HCT116 (cell line): ENCODE measurements around the gene FBXL14. TPM values are rescaled to one million over a fixed set of nuclear protein-coding genes. Genes with fewer than 3 reads are reported as not detected.

Experiments
- ATAC-seq: fragments of 200-7000 bp; cut with Tn5 transposase; 2 replicates; pipeline ENCODE4 v1.9.1; 2020; ENCODE audit warnings: mild to moderate bottlenecking, moderate library complexity
- BruUV-seq: library from RNA; stranded (reverse); fragments of 400-500 nt; replicated peaks from 2 replicates; lab custom pipeline; 2021; lab: Mats Ljungman, UMichigan
- CTCF ChIA-PET: fragments of 300-600 bp; sonication (Branson Sonifier 250); formaldehyde crosslinking; loops from one replicate; lab custom pipeline; 2021; ENCODE audit warnings: antibody characterized with exemption; lab: Charles Lee
- POLR2A ChIA-PET: fragments of 300-600, 350-600 bp; sonication (Branson Sonifier 250); formaldehyde crosslinking; loops from one replicate; lab custom pipeline; 2021; ENCODE audit warnings: antibody characterized with exemption; lab: Charles Lee
- RAD21 ChIA-PET, 2 experiments: fragments of 300-600 bp; sonication (Branson Sonifier 250); formaldehyde crosslinking; loops; one replicate each; lab custom pipeline; 2023; ENCODE audit warnings: low total read pairs in 2 of 2; ENCODE audit not compliant: uncharacterized antibody in 2 of 2, unreplicated experiment in 2 of 2, low non-redundant PET in 1 of 2; lab: Charles Lee
- DNase-seq: peaks from one replicate; pipeline ENCODE4 v3.0.0-alpha.2; 2010; ENCODE audit warnings: low read depth, low spot score
- H2AFZ ChIP-seq: fragments of 200-600 bp; shearing (Covaris generic), sonication (generic); 2 replicates; pipeline ENCODE4 v1.6.1; 2017; ENCODE audit warnings: low read depth, mixed run types, mixed read lengths, antibody characterized with exemption, low read length; ENCODE audit not compliant: poor library complexity, severe bottlenecking
- H3K27ac ChIP-seq: 2 replicates; pipeline ENCODE4 v1.5.1; 2012; ENCODE audit warnings: low read depth, low read length
- H3K27me3 ChIP-seq: fragments of 200-600 bp; sonication (generic); 2 replicates; pipeline ENCODE4 v1.6.1; 2016; ENCODE audit warnings: mixed run types, low read length, mixed read lengths; ENCODE audit not compliant: insufficient read depth
- H3K36me3 ChIP-seq, 2 experiments: fragments of 200-500 bp in 1 of 2; fragments of 200-600 bp in 1 of 2; sonication (Bioruptor generic) in 1 of 2; sonication (generic) in 1 of 2; 2 replicates each; pipeline versions ENCODE4 v1.5.1 to v1.6.1; 2014 to 2016; ENCODE audit warnings: low read length in 2 of 2, inconsistent platforms in 1 of 2, mixed read lengths in 1 of 2, mixed run types in 1 of 2; ENCODE audit not compliant: insufficient read depth in 2 of 2, control insufficient read depth in 1 of 2
- H3K4me1 ChIP-seq, 2 experiments: fragments of 200-600 bp in 1 of 2; sonication (generic) in 1 of 2; 2 replicates each; pipeline versions ENCODE4 v1.5.1 to v1.6.1; 2012 to 2017; ENCODE audit warnings: low read length in 2 of 2, inconsistent platforms in 1 of 2, mild to moderate bottlenecking in 1 of 2, mixed read lengths in 1 of 2, mixed run types in 1 of 2, moderate library complexity in 1 of 2; ENCODE audit not compliant: insufficient read depth in 2 of 2, control insufficient read depth in 1 of 2
- H3K4me2 ChIP-seq: fragments of 200-600 bp; sonication (generic); 2 replicates; pipeline ENCODE4 v1.6.1; 2017; ENCODE audit warnings: mixed run types, low read length, mixed read lengths
- H3K4me3 ChIP-seq, 2 experiments: fragments of 200-600 bp in 1 of 2; sonication (generic) in 1 of 2; replicated peaks in 1 of 2; 2 replicates each; pipeline ENCODE4 v1.5.1; 2011 to 2016; ENCODE audit warnings: low read length in 2 of 2, control low read depth in 1 of 2, low read depth in 1 of 2, mild to moderate bottlenecking in 1 of 2, mixed read lengths in 1 of 2, mixed run types in 1 of 2
- H3K79me2 ChIP-seq: fragments of 200-600 bp; sonication (generic); 2 replicates; pipeline ENCODE4 v1.6.1; 2017; ENCODE audit warnings: mild to moderate bottlenecking, mixed run types, low read length, moderate library complexity, mixed read lengths; ENCODE audit not compliant: insufficient read depth
- H3K9ac ChIP-seq: fragments of 200-600 bp; sonication (generic); 2 replicates; pipeline ENCODE4 v1.6.1; 2016; ENCODE audit warnings: low read length, mixed read lengths
- H3K9me2 ChIP-seq: fragments of 200-600 bp; sonication (generic), shearing (Covaris generic); 2 replicates; pipeline ENCODE4 v1.6.1; 2017; ENCODE audit warnings: mixed run types, mild to moderate bottlenecking, moderate library complexity; ENCODE audit not compliant: insufficient read depth
- H3K9me3 ChIP-seq, 2 experiments: fragments of 200-500 bp in 1 of 2; fragments of 200-600 bp in 1 of 2; sonication (Bioruptor generic) in 1 of 2; sonication (generic) in 1 of 2; 2 replicates each; pipeline ENCODE4 v1.6.1; 2014 to 2017; ENCODE audit warnings: low read length in 2 of 2, mixed read lengths in 2 of 2, inconsistent platforms in 1 of 2, low read depth in 1 of 2, mild to moderate bottlenecking in 1 of 2, mixed run types in 1 of 2, moderate library complexity in 1 of 2; ENCODE audit not compliant: control insufficient read depth in 1 of 2, insufficient read depth in 1 of 2
- H4K20me1 ChIP-seq: fragments of 200-600 bp; sonication (generic), shearing (Covaris generic); 2 replicates; pipeline ENCODE4 v1.6.1; 2017; ENCODE audit warnings: mixed run types, mild to moderate bottlenecking, moderate library complexity; ENCODE audit not compliant: insufficient read depth
- CEBPB ChIP-seq: IDR thresholded peaks from 2 replicates; pipeline ENCODE4 v1.6.1; 2012; ENCODE audit warnings: low read depth
- EGR1 ChIP-seq: IDR thresholded peaks from 2 replicates; pipeline ENCODE4 v1.6.1; 2012; ENCODE audit warnings: low read depth
- EZH2 ChIP-seq: fragments of 200-600 bp; sonication (generic); IDR thresholded peaks from 2 replicates; pipeline ENCODE4 v1.6.1; 2017; ENCODE audit warnings: antibody characterized with exemption, mixed run types
- EZH2phosphoT487 ChIP-seq: fragments of 200-600 bp; IDR thresholded peaks from 2 replicates; pipeline ENCODE4 v1.6.1; 2018; ENCODE audit warnings: antibody characterized with exemption, borderline replicate concordance
- FOSL1 ChIP-seq: IDR thresholded peaks from 2 replicates; pipeline ENCODE4 v1.6.1; 2012; ENCODE audit warnings: low read depth
- POLR2A ChIP-seq: IDR thresholded peaks from 2 replicates; pipeline ENCODE4 v1.7.0; 2011; ENCODE audit warnings: borderline replicate concordance; ENCODE audit not compliant: insufficient read depth, insufficient read length; ENCODE audit errors: extremely low read depth
- POLR2AphosphoS5 ChIP-seq: IDR thresholded peaks from 2 replicates; pipeline ENCODE4 v1.6.1; 2011; ENCODE audit warnings: mild to moderate bottlenecking, low read depth, low read length, moderate library complexity
- RAD21 ChIP-seq: IDR thresholded peaks from 2 replicates; pipeline ENCODE4 v1.6.1; 2012; ENCODE audit warnings: low read depth, mild to moderate bottlenecking
- SIN3A ChIP-seq: IDR thresholded peaks from 2 replicates; pipeline ENCODE4 v1.6.1; 2012; ENCODE audit warnings: low read depth
- TCF7L2 ChIP-seq: IDR thresholded peaks from 2 replicates; pipeline ENCODE4 v1.7.0; 2011; ENCODE audit warnings: borderline replicate concordance, inconsistent platforms; ENCODE audit not compliant: insufficient read depth, insufficient read length; ENCODE audit errors: extremely low read depth
- YY1 ChIP-seq: IDR thresholded peaks from 2 replicates; pipeline ENCODE4 v1.6.1; 2011; ENCODE audit warnings: low read length, low read depth, moderate library complexity, mild to moderate bottlenecking; ENCODE audit not compliant: insufficient replicate concordance; ENCODE audit errors: extremely low read depth
- ZFX ChIP-seq: fragments of 450-650 bp; IDR thresholded peaks from 2 replicates; pipeline ENCODE4 v1.6.1; 2017
- ZNF274 ChIP-seq: fragments of 200-500 bp; sonication (Bioruptor generic); IDR thresholded peaks from 2 replicates; pipeline ENCODE4 v1.6.1; 2014; ENCODE audit warnings: mild to moderate bottlenecking, low read depth, low read length, inconsistent platforms
- intact Hi-C: fragments of 100-400 bp; cut with micrococcal nuclease; formaldehyde crosslinking; loops from 2 replicates; pipeline ENCODE4 v1.10.0; 2022
- total RNA-seq: library from RNA; stranded (reverse); gene quantifications from one replicate; pipeline ENCODE4 v1.2.1, GENCODE V29; 2021; ENCODE audit not compliant: unreplicated experiment
- TF ChIP-seq, protein P1 (sequence below): IDR thresholded peaks from 2 replicates; pipeline ENCODE4 v1.6.1; 2012
- TF ChIP-seq, protein P2 (sequence below): IDR thresholded peaks from 2 replicates; pipeline ENCODE4 v1.6.1; 2012

FBXL14 gene
- total RNA-seq, 1 experiment from 2014 or later, result 19.0 TPM

DNA sequence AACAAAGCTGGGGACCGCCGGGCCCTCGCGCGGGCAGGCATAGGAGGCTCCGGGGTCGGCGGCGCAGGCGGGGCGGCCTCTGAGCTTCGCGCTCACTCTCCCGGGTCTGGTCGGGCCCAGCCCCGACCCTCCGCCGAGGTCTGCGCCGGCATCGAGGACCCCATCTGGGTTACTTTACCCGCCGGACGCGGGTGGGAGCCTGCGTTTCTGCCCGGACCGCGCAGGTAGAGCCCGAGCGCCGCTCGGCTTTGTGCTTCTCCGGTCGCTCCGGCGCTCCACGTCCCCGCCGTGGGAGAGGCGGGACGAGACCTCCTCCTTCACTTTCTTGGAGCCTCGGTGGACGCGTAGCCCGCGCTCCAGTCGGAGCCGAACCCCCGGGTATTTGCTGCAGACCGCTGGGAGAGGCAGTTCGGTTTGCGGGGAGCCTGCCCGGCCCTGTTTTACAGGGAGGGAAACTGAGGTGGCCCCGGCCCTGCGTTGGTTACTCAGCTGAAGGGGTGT is 63.2 kb downstream of the FBXL14 start:
- no peak for ATAC-seq
- H3K27ac ChIP-seq, result no peak overlapping the region
- no peak overlapping the region for H3K4me3 ChIP-seq
- H3K4me1 ChIP-seq, result no peaks in the 10 kb centered on the region
- POLR2A ChIA-PET, result no interaction called here
- no peak overlapping the region for H3K4me2 ChIP-seq
- no peak overlapping the region for H2AFZ ChIP-seq
- H3K27me3 ChIP-seq, result peaks cover 20% of the 10 kb centered on the region
- DNase-seq, result no peak
- H3K9me2 ChIP-seq, result no peaks in the 10 kb centered on the region
- intact Hi-C loops, result no loop called here
- H3K9ac ChIP-seq, result no peak overlapping the region
- H4K20me1 ChIP-seq, result no peaks in the 10 kb centered on the region
- RAD21 ChIA-PET, result no interaction called here
- no peak for TF ChIP-seq YY1
- no peak for TF ChIP-seq POLR2AphosphoS5
- no peak for TF ChIP-seq SIN3A
- no peak for TF ChIP-seq POLR2A
- no peak for TF ChIP-seq FOSL1
- no peak for TF ChIP-seq ZNF274
- no peak for TF ChIP-seq ZFX
- TF ChIP-seq TCF7L2, result no peak
- TF ChIP-seq EZH2phosphoT487, result no peak
- TF ChIP-seq EZH2, result no peak
- no peaks in the 10 kb centered on the region for H3K36me3 ChIP-seq
- CTCF ChIA-PET, result no interaction called here
- H3K79me2 ChIP-seq, result no peaks in the 10 kb centered on the region
- H3K9me3 ChIP-seq, result no peaks in the 10 kb centered on the region
- BruUV-seq, result no TSS peak

DNA sequence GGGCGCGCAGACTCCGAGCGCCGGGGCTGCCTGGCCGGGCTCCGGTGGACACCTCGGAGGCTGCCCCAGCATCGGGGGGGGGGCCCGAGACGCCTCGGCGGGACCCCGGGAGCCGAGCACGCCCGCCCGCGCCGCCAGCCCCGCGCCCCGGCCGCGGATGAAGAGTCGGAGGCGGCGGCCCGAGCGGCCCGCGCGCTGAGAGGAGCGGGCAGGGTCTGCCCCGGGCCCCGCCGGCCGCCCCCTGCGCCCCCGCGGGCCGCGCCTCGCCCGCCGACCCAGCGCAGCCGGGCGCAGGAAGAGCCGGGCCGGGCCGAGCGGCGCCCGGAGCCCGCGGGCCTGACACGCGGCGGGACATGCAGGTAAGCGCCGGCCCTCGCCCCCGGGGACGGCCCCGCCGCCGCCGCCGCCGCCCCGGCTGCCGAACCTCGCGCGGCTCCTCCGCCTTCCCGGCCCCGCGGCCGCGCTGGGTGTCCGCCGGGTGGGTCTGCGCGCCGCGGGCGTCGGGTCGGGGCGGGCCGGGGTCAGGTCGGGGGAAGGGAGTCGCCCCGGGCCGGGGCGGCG is 63.7 kb downstream of the FBXL14 start:
- no peaks in the 10 kb centered on the region for H3K36me3 ChIP-seq
- ChIA-PET POLR2A (no interaction called here), RAD21 (no interaction called here), CTCF (no interaction called here)
- H3K27ac ChIP-seq, result no peak overlapping the region
- H3K9me3 ChIP-seq, result no peaks in the 10 kb centered on the region
- DNase-seq (no peak), ATAC-seq (no peak)
- no peak overlapping the region for H3K4me2 ChIP-seq
- TF ChIP-seq, protein P1, sequence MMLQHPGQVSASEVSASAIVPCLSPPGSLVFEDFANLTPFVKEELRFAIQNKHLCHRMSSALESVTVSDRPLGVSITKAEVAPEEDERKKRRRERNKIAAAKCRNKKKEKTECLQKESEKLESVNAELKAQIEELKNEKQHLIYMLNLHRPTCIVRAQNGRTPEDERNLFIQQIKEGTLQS, result no peak
- no peak for TF ChIP-seq CEBPB
- TF ChIP-seq, protein P2, sequence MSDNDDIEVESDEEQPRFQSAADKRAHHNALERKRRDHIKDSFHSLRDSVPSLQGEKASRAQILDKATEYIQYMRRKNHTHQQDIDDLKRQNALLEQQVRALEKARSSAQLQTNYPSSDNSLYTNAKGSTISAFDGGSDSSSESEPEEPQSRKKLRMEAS, result no peak
- no peak for TF ChIP-seq POLR2A
- no peak for TF ChIP-seq RAD21
- no peak for TF ChIP-seq ZNF274
- TF ChIP-seq EGR1, result no peak
- H3K9me2 ChIP-seq, result no peaks in the 10 kb centered on the region
- BruUV-seq, result no TSS peak
- H3K4me1 ChIP-seq, result no peaks in the 10 kb centered on the region
- peaks cover 18% of the 10 kb centered on the region for H3K27me3 ChIP-seq
- intact Hi-C loops, result no loop called here
- no peak overlapping the region for H3K9ac ChIP-seq
- no peak overlapping the region for H2AFZ ChIP-seq
- no peak overlapping the region for H3K4me3 ChIP-seq
- no peaks in the 10 kb centered on the region for H3K79me2 ChIP-seq
- no peaks in the 10 kb centered on the region for H4K20me1 ChIP-seq
